CD4-positive, alpha-beta T cell treated with Interleukin-17A for 4 hours (primary cell): ENCODE data around the gene SOWAHA.
A peak's percentile ranks its signal among the peaks of the same experiment; 100 is the strongest.

Experiments used
- DNase-seq: peaks from one replicate; pipeline ENCODE4 v3.0.0-alpha.2; 2020; ENCODE audit warnings: mixed read lengths

Gene SOWAHA

DNA sequence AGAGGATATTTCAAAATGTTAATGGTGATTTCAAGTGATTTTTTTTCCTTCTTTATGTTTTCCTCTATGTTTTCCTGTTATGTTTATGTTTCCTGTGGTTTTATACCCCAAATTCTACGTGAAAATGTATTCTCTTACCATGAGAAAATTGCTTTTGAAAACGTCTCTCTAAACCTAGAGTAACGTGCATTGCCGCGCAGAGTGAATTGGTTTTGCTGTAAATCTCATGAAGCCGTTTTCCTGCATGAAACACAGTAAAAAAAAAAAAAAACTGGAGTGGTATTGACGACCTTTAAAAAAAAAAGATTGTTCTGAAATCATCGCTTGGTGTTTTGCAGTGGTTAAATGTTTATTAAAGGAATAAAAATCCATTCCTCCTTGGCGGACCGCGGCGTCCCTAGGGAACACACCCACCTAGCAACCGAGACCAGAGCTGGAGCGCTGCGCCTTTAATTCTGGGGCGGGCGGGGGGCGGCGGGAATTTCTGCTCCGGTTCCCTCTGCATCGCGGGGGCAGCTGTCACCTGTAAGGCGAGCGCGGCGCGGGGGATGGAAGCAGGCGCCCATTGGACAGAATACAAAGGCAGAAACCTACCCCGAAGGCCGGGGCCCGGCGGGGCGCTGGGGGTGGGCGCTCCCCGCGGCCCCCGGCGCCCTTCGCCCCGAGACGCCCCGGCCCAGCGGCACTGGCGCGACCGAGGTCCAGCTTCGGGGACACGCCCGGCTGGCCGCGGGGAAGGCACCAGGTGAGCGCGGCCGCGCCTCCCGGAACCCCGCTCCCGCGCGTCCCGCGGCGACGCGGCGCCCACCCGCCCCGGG lies at the start of gene SOWAHA:
SOWAHA (plus strand) TSS at position 522 of the 818 bp plus-strand sequence. CDS start 320 bp downstream, outside the sequence.
- DNase-seq = peak; percentile 31

DNA sequence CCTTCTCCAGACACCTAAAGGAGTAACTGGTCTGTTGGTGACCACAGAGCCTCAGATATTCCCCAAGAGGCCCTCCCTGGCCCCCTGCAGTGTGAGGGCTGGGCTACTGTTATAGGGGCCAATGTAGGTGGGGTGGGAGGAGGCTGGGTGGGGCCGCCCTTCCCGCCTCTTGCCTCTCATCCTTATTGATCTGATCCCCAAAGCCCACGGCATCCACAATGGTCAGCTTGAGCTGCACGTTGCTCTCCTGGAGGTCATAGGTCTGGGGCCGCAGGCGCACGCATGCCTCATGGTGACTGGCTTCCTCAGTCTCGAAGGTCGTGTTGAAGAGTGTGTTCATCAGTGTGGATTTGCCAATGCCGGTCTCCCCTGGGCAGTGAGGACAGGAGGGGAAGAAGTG lies 49.1 kb upstream of the SOWAHA start:
- no peak for DNase-seq

DNA sequence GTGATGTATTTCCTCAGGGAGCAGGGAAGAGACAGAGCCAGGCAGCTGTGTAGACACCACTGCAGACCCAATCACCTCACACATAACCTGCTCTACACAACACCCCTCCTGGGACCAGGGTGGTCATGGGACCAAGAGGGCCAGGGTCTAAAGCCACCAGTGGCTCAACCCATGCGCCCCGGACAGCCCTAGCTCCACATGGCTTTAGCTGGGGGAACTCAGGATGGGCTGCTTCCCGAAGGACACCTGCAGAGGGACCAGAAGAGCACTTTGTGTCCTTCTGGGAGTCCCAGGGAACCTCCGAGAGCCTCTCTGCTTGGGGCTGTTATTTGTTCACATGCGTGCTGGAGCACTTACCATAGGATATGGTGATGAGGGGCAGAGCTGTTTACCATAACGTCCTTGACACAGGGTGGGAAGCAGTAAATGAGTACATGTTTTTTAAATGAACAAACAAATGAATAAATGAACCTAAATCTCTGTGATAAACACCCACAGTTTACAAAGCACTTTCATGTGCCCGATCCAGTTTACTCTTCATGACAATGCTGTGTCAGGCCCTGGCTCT lies 48.3 kb upstream of the SOWAHA start:
- no peak for DNase-seq

DNA sequence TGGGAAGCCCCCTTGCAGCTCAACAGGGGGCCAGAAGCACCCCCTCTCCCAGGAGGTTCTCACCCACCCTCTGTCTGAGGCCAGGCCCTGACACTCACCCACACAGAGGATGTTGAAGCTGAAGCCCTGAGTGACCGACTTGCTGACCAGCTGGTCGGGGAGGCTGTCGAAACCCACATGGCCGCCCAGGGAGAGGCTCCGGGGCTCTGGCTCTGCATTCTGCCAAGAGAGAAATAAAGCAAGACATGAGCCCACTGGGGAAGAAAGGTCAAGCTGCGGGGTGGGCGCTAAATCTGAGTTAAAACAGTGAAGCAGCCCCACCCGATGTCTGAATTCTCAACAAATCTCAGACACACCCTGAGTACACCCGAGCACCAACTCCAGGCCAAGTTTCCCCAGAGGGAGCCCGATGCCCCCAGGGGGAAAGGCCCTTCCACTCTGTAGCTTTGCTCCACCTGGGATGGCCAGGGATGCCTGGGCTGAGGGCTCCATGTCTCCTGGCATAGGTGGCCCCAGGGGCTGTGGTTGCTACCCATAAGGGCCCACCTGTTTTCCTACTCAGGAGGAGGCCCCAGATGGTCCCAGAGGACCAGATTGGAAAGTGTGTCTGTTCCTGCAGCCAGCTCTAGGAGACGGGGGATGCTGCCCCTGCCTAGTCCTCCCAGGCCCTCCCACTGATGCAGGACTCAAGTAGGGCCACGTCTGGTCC lies 47.6 kb upstream of the SOWAHA start:
- no peak for DNase-seq

DNA sequence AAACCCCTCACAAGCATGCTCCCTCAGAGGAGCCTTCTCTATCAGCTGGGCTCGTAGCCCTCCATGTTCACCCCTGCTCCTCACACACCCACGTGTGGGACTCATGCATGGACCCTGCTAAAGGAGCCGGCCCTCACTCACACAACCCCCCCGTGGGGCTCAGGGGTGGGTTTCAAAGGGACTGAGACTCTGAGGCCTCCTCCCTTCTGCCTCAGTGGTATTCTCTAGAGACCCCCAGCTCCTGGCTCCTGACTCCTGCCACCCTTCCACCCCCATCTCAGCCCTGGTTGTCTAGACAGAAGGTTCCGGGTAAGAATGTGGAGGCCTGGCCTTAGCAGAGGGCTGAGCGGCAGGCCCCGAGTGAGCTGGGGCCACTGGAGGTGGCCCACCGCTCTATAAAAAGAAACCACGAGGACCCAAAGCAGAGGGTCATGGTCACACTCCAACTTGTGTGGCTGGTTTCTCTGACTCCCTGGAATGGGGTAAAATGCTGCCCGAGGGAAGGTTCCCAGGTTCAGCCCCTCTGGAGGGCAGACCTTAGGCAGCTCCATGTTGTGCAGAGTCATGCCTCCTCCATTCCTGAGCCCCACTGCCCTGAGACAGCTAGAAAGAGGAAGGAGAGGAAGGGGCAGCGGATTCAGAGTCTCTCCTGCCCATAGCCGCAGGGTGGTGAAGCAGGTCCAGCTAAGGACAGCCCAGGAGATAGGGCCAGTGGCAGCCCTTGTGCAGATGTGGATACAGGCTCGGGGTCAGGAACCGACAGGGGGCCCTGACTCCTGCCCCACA lies 46.9 kb upstream of the SOWAHA start:
- no peak for DNase-seq

DNA sequence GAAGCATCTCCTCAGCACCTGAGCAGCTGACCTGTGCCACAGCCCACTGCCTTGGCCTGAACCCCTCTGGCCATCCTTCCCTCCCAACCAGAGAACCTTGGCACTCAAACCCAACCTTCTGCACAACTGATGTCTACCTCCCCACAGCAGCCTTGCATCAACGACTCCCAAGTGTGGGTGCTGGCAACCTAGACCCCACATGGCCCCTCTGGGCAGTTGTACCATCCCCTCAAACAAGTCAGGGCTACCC lies 46.4 kb upstream of the SOWAHA start:
- DNase-seq = no peak

DNA sequence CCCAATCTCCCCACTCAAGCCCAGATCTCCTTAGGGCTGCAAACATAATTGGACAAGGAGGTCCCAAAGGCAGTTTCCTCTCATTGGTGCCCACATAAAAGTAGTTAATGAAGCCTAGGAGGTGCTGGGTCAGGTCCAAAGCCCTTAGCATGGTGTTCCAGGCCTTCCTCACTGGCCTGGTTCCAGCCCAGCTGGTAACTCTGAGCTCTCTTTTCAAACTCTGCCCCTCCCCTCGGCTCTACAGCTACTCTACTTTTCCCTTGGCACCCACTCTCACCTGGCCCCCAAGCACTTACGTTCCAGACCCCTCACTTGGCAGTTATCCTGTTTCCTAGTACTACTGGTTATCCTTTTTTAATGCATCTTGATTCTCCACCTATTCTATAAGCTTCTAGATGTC lies 46.0 kb upstream of the SOWAHA start:
- DNase-seq = no peak

DNA sequence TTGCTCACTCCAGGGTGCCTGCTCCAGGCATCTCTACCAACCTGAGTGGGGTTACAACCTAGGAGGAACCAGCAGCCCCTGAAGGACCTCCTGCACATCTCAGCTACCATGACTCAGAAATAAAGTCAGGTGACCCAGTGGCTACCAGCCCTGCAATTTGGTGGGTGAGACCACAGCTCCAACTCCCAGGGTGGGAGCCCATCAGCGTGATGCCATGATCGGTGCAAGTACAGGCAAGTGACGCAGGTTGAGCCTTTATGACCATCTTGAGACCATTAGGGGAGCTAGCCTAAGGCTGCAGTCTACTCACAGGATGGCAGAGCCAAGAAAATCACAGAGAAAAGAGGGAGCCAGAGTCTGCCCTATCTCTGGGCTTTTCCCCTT lies 44.6 kb upstream of the SOWAHA start:
- DNase-seq = no peak

DNA sequence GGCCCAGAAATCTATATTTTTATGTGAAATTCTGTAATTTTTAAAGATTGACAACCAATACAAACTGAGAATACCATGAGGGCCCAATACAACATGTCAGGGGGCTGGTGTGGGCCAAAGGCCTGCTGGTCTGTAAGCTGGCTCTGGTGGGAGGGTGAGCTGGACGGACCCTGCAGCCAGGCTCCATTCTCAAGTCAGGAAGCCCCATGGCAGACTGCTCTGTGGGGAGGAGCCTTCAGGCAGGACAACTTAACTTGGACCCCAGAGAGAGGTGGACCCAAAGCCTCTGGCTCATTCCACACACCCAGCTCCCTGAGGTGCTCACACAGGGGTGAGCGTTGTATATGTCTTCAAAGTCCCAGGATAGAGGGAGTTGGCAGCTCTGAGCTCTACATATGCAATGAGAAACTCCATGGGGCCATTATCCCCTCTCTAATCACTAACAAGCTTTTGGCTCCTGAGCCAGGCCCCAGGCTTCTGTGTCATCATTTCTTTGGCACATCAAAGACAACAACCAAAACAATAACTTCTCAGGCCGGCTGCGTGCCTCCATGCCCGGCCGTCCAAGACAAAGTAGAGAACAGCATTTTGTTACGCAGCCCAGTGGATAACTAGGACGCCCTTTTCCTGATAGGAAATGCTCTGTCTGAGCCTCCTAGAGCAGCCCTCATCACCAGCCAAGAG lies 42.5 kb upstream of the SOWAHA start:
- DNase-seq = no peak

DNA sequence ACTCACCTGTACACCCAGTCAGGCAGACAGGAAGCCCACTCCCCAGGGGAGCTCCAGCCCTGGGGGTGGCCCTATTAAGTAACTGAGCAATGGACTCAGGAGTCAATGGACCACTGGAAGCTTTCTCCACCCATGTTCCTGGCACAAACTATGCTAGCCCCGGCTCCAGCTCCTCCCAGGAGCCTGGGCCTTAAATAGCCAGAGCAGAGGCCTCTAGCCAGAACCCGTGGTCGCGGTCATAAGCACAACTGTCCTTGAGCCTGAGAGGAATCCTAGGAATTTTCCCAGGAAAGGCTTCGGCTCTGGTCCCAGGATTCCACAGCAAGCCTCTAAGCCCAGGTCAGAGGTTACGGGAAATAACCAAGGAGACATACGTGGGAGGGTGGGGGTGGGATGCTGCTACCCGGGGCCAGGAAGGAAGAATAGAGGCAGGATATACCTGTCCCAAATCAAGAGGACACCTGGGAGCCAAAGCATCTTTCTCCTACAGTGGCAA lies 41.6 kb upstream of the SOWAHA start:
- DNase-seq = no peak

DNA sequence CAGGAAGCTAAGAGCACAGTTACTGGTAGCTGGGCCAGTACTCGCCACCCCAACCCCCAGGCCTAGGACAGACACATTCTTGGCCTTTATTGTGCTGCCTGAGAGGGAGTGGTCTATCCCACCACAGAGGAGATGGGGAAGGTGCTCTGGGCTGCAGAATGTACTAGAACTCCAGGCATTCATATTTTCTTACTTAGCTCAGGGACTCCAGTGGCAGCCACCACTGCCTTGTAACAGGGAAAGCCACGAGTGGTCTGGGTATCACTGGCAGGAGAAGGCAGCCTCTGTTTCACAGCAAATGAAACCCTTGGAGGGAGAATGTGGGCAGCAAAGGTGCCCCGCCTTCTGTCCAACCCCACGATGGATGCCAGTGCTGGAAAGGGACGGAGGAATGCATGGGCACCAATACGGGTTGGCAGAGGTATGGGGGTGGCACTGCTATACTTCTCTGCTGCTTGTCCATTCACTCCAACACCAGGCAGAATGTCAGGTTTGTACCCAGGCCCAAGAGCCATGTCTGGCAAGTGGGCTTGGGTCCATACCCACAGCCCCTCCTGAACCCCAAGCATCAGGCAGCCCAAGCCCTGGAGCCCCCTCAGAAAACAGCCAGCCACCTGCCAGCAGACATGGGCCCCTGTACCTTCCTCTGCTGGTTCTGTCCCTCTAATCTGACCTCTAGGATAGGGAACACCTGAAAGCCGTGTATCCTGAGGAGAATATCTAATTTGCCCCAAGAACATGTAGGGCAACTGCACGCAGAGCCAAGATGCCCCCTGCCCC lies 40.6 kb upstream of the SOWAHA start:
- DNase-seq = no peak

DNA sequence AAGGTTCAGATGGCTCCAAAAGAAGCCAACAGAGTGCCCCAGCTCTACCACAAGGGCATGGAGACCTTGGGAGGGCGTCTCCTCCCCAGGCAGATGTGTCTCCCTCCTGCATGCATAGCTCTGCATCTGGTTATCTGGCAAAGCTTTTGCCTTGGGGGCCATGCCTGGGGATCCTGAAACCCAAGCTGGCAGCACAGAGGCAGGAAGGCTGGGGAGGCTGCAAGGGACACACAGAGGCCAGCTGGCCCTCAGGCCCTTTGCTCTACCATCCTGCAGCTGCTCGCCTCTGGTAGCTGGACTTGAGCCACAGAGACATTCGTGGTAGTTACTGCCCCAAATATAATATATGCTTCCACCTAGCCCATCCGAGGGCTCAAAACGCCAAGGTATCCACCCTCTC lies 40.0 kb upstream of the SOWAHA start:
- no peak for DNase-seq

DNA sequence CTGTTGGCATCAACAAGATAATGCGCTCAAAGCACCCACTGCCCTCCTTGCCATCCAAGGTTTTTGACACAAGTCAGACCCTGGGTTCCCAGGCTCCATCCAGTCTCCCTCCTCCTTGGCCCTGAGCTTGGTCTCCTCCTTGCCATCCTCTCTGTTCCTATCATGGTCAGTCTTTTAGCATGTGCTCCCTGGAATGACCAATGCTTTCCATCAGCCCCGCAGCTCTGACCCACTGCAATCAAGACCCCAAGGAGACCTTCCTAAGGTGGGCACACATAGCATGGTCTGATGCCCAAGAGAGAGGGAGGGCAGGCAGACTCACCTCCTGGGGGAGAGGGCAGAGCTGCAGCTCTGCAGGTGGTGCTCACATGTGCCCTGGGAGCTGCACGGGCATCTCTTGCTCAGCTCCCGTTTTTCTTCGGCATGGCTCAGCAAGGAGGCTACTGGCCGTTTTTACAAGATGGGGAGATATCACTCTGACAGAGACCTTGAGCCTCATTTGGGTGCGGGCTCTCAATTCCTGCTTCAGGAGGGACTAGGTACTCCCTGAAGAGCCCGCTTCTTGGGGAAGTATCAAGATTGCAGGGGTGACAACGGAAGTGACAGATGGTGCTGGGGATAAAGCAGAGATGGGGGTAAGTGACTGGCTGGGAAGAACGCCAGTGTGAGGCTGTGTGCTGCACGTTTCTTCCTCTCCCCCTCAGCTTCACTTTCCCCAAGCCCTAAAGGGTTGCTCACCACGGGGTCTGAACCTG lies 39.3 kb upstream of the SOWAHA start:
- DNase-seq = no peak

DNA sequence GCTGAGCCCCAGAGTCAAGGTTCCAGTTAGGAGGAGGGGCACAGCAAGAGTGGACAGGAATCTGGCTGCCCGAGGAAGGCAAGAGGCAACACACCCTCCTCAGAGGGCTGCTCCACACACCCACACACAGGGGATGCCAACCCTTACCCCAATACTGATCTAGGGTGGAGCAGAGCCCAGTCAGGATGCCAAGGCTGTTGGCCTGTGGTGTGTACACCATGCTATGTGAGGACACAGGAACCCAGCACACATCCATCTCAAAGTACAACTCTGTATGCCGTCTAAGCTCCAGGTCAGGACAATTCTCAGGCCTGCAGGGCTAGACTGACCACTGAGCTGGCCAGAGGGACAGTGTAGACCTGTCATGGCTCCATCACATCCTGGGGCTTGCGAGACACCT lies 38.7 kb upstream of the SOWAHA start:
- DNase-seq = no peak

DNA sequence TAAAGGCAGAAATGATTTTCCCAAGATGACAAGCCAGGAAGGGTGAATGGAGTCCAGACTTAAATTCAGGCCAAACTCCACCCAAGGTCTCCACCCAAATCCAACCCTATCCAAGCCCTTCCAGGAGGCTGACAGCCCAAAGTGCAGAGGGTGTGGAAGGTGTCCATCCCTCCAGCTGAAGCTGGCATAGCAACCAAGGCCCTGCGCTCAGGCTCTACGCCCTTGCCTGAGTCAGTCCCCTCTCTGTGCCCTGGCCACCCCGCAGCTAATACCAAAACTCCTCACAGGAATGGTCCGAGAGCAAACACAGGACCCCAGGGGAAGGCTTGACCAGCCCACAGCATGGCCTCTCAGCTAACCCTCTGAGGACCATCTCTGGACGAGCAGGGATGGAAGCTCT lies 38.2 kb upstream of the SOWAHA start:
- DNase-seq = no peak

DNA sequence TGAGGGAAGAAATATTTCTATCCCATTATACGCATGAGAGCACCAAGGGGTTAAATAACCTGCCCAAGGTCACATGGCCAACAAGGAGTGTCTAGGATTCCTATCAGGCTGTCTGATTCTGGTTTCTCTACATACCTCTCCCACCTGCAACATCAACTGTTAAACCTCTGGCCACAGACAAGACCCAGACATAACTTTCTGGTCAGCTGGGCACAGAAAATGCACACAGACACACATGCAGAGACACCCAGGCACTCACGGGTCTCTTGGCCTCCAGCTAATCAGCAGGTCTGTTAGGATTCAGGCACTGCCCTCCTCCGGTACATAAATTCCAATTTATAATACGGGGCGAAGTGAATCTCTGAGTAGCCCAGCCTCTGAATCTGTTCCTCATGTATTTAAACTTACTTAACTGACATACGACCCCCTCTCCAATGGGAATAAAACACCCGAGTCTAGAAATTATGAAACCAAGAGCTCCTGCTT lies 37.6 kb upstream of the SOWAHA start:
- DNase-seq = no peak

DNA sequence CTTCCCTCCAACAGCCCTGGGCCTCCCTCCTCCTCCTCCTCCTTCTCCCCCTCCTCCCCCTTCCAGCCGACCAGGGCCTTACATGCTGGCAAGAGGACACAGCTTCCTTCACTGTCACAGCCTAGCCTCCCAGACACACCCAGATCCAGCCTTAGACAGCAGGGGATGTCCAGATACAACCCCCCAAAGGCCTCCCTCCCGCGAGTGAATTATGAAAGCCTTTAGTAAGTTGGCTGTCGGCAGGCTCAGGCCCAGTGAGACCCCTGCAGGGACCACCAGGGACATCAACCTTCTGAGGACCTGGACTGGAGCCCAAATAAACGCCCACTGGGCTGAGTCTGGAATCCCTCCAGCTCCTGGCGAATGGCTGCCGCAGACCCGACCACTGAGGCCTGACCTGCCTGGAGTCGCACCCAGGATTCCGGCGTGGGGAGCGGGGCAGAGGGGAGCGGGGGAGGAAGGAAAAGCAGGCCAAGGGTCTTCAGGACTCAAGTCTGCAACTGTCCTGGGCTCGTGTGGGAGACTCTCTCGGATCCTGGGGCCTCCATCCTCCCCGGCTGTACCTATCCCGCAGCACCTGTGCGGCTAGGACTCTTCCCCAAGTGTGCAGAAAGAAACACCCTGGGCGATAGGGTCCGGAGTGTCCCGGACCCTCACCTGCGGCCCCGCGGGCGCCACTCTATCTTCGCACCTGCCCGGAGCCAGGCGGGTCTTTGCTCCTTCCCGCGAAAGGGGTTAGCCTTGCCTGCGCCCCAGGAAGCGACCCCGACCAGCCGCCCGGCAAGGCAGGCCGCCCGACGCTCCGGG lies 36.8 kb upstream of the SOWAHA start:
- DNase-seq = peak; percentile 13

DNA sequence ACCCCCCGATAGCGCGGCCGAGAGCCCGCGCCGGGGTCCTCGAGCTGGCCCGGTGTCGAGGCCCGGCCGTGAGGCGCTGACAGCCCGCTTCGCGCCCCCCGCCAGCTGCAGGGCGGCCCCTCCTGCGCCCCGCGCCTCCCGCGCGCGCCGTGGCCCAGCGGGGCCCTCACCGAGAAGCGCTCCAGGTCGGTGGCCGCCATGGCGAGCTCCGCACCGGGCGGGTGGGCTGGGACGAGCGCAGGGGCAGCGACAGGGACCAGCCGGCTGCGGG lies 36.2 kb upstream of the SOWAHA start:
- DNase-seq = no peak

DNA sequence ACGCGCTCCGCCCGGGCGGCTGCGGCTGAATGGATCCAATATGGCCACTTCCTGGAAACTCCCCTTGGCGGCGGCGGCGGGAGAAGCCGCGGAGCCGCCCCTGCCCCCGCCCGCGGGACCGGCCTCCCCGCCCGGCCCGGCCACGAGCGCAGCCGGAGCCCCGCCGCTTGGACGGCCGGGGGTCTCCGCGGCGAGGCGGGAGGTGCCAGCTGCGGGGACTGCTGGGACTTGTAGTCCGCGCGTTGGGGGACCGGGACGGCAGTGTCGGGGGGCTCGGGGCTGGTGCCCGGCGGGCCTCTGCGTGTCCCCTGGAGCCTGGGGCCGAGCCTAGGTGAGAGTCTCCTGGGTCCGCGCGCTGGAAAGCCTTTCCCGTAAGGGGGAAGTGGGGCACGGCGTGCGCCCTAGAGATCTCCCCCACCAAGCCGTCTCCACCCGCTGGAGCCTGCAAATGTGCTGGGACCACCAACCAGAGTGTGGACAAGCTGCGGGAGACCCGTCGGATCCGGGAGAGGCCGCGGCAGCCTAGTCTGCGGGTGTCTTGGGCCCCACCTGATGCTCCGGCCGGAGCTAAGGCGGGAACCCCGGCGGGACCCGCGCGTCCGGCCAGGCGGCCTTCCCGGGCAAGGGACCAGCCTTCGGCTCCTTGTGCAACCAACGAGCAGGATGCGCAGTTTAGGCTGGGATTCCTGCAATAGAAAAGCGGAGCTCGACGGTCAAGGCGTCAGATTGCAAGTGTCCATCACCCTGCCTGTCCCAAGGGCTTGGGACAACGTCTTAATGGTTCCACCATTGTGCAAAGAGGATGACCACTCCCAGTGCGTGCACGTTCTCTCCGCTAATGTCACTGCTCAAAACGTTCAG lies 35.7 kb upstream of the SOWAHA start, which contains the start of gene SEPTIN8:
SEPTIN8 (minus strand) TSS at position 31 of the 861 bp plus-strand sequence. CDS start 102 bp downstream, outside the sequence.
- peak; percentile 46 for DNase-seq
